GM03348 (cell line): ENCODE data around the gene TWSG1.
"Not testable (repeated sequence)": the region's sequence is repeated elsewhere in the genome, so short reads cannot be mapped to it uniquely, and the experiment has no call there.

Source experiments
- DNase-seq: peaks from one replicate; pipeline ENCODE4 v3.0.0; 2012; ENCODE audit warnings: low spot score

TWSG1 gene

GRCh38 chr18:9426753-9427152 is 92.2 kb downstream of the TWSG1 start:
- no peak for DNase-seq

GRCh38 chr18:9428301-9428706 is 93.7 kb downstream of the TWSG1 start:
- DNase-seq: no peak

GRCh38 chr18:9428862-9429661 is 94.5 kb downstream of the TWSG1 start:
- peak; percentile 46 for DNase-seq

GRCh38 chr18:9429662-9429993 is 95.1 kb downstream of the TWSG1 start:
- DNase-seq: peak; percentile 58

- not testable (repeated sequence) for DNase-seq
Measured at GRCh38 chr18:9430315-9430714, 95.7 kb downstream of the TWSG1 start.

- DNase-seq: no peak
Measured at GRCh38 chr18:9431296-9431695, 96.7 kb downstream of the TWSG1 start.

GRCh38 chr18:9433122-9433521 is 98.5 kb downstream of the TWSG1 start:
- DNase-seq: not testable (repeated sequence)

DNA sequence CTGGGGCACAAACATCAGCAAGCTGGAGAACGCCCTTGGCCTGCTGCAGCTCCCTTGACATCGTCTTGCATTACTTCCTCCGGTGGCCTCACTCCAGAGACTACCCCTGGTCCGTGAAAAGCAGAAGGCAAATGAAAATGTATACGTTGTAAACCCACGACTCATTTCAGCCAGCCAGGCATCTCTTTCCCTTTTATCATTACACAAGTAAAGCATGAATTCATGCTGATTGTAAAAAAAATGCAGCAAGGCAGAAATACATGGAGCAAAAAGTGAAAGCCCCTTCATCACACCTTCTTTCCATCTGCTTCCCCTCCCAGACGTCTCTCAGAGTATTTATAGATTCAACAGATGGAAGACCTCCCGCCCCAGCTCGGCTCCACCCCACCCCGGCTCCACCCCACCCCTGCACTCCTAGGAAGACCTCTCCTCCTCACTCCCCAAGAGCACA is 99.1 kb downstream of the TWSG1 start:
- DNase-seq: no peak

- no peak for DNase-seq
Measured at GRCh38 chr18:9434122-9434701, 99.6 kb downstream of the TWSG1 start.

DNA sequence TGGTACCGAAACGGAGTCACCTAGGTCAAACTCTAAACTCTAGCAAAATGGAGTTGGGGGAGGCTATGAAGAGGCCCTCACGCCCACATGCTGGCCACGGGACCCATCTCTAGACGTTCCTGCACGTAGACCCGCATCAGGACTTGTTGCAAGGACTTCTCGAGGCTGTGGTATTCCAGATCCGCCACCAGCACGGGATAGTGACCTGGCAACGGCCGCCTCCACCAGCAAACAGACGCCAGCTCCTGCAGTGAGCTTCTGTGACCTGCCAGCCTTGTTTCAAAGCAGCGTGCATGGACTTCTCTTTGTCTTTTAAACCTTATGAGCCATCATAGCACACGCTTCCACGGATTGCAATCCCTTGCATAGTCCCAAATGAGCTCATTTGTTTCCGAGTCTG is 100.5 kb downstream of the TWSG1 start:
- no peak for DNase-seq

- no peak for DNase-seq
Measured at GRCh38 chr18:9436206-9436929, 101.8 kb downstream of the TWSG1 start.

DNA sequence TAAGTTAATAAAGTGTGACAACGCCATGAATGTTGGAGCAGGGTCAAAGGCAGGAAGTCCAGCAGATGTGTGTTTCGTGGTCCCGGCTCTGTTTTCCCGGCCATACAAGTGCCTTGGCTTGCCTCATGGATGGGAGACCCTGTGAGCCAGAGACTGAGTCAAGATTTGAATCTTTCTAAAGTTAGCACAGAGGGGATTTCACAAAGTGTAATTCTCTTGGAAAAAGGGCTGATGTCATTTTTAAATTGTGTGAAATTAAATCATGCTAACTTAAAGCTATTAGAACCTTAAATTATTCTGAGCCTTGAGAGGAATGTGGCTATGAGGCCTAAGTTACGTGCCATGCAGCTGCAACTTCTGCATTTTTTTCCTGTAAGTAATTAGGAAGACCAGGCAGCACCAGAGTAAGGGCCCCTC is 102.5 kb downstream of the TWSG1 start:
- peak; percentile 44 for DNase-seq

DNA sequence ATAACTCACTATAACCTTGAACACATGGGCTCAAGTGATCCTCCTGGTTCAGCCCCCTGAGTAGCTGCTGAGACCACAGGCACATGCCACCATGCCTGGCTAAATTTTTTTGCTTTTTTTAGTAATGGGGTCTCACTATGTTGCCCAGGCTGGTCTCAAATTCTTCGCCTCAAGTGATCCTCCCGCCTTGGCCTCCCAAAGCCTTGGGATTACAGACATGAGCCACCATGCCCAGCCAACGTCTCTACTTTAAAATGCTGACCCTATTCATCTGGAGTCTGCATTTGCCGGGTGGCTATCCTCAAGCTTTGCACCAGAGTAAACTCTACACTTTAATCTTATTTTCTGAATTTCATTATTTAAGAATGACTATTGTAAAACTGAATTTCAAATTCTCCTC is 103.1 kb downstream of the TWSG1 start:
- DNase-seq: no peak

- DNase-seq: no peak
Measured at GRCh38 chr18:9441061-9441460, 106.5 kb downstream of the TWSG1 start.

GRCh38 chr18:9444549-9444948 is 110.0 kb downstream of the TWSG1 start:
- no peak for DNase-seq

DNA sequence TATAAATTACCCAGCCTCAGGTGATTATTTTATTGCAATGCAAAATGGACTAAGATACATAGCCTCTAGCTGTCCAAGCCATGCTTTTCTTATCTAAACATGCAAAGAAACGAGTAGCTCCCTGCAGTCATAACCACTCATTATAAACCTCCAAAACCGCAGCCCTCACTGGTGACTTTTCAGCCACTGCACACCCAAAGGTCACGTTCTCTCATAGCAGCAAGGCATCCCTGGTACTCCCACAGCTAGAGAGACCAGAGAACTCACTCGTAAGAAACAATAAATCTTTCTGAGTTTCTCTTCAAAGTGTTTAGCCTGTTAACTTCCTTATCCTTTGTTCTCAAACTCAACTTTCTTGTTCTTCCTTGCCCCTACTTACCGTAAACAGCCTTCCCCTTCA is 112.3 kb downstream of the TWSG1 start:
- no peak for DNase-seq

GRCh38 chr18:9447334-9447733 is 112.8 kb downstream of the TWSG1 start:
- no peak for DNase-seq

DNA sequence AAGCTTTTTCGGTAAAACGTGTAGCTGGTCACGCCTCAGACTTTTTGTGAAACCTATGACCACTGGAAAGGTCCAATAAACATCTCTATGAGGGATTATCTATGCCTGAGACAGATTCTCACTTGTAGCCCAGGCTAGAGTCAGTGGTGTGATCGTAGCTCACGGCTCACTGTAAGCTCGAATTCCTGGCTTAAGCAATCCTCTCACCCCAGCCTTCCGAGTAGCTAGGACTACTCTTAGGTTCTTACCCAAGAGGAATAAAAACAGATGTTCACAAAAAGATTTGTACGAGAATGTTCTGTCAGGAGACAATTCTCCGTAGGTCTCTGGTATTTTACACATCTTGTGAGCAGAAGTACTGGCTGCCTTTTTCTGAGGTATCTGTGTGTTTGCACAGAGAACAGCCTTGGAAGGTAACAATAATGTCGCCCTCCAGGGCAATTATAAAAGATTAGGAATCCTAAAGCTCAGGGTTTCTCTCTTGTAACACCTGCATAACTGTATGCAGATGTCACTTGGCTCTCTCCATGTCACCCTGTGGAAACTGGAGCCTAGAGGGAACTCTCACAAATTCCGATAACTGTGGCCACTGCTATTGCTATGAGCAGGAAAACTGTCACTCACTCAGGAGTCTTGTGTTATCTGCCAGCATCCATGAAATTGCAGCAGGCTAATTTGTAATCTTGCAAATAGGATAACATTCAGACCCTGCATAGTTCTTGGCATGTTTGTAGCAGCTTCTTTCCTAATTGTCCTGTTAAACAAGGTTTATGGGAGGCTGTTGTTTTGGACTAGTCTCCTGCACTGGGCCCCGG is 115.2 kb downstream of the TWSG1 start:
- DNase-seq: peak; percentile 9

GRCh38 chr18:9450920-9451319 is 116.3 kb downstream of the TWSG1 start:
- DNase-seq: not testable (repeated sequence)
